Ascending aorta (tissue), 2 donors: ENCODE measurements around the gene MBP. TPM values are rescaled to one million over a fixed set of nuclear protein-coding genes. Genes with fewer than 3 reads are reported as not detected.

Experiments
- DNase-seq, 2 donors: peaks; one replicate each; pipeline ENCODE4 v3.0.0-alpha.2; 2019; ENCODE audit warnings: low spot score in 2 of 2
- H3K27ac ChIP-seq, 2 donors: fragments of 200-600 bp; sonication (generic); one replicate each; pipeline ENCODE4 v1.5.1; 2016 to 2017; ENCODE audit warnings: mild to moderate bottlenecking in 1 of 2
- H3K27me3 ChIP-seq: fragments of 200-600 bp; sonication (generic); one replicate; pipeline ENCODE4 v1.5.1; 2017
- H3K36me3 ChIP-seq, 2 donors: fragments of 200-600 bp; sonication (generic); one replicate each; pipeline ENCODE4 v1.5.1; 2016
- H3K4me1 ChIP-seq, 2 donors: fragments of 200-600 bp; sonication (generic); one replicate each; pipeline ENCODE4 v1.5.1; 2016 to 2017; ENCODE audit warnings: mild to moderate bottlenecking in 1 of 2
- H3K4me3 ChIP-seq, 2 donors: fragments of 200-600 bp; sonication (generic); one replicate each; pipeline ENCODE4 v1.5.1; 2016 to 2017; ENCODE audit warnings: mild to moderate bottlenecking in 1 of 2
- H3K9me3 ChIP-seq, 2 donors: fragments of 200-600 bp; sonication (generic); one replicate each; pipeline ENCODE4 v1.5.1; 2016
- intact Hi-C: fragments of 100-400 bp; cut with DNase I; formaldehyde crosslinking; loops from one replicate; pipeline ENCODE4 v1.15.1; 2023
- total RNA-seq: library from RNA; depleted of rRNA; stranded (reverse); fragments of >200 nt; gene quantifications from one replicate; pipeline ENCODE4 v1.1.0, GENCODE V29; 2016
- TF ChIP-seq, protein P1 (sequence below), 3 experiments: fragments of 200-600 bp in 2 of 3; fragments of 450-650 bp in 1 of 3; sonication (generic) in 2 of 3; IDR thresholded peaks; one replicate each; pipeline ENCODE4 v1.5.1; 2016 to 2019; ENCODE audit warnings: antibody characterized with exemption in 3 of 3, mild to moderate bottlenecking in 1 of 3, moderate library complexity in 1 of 3

MBP gene
- total RNA-seq, 1 donor from 2014 or later = 8.1 TPM

DNA sequence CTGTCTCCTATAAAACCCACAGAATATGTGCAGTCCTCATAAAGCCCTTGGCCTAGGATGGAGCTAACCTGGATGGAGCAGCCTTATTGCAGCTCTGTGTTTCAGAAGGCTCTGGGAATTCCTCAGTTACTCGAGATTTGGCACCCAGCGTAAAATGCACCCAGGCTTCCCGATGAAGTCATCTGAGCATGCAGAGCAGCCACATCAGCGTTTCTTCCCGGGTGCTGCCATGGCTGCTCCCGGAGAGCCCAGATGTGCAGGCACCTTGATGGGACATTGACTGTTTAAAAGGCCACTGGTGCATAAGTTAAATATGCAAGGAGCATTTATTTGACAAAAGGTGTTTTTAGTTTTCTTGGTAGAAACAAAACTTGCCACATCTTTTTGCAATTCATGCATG, 115.2 kb downstream of the MBP start:
- peaks cover 7 to 8% of the 10 kb centered on the region in 2 donors for H3K36me3 ChIP-seq
- H3K4me3 ChIP-seq = no peak overlapping the region
- H3K27me3 ChIP-seq = no peaks in the 10 kb centered on the region
- H3K9me3 ChIP-seq = no peaks in the 10 kb centered on the region
- no peak for DNase-seq
- TF ChIP-seq, protein P1, sequence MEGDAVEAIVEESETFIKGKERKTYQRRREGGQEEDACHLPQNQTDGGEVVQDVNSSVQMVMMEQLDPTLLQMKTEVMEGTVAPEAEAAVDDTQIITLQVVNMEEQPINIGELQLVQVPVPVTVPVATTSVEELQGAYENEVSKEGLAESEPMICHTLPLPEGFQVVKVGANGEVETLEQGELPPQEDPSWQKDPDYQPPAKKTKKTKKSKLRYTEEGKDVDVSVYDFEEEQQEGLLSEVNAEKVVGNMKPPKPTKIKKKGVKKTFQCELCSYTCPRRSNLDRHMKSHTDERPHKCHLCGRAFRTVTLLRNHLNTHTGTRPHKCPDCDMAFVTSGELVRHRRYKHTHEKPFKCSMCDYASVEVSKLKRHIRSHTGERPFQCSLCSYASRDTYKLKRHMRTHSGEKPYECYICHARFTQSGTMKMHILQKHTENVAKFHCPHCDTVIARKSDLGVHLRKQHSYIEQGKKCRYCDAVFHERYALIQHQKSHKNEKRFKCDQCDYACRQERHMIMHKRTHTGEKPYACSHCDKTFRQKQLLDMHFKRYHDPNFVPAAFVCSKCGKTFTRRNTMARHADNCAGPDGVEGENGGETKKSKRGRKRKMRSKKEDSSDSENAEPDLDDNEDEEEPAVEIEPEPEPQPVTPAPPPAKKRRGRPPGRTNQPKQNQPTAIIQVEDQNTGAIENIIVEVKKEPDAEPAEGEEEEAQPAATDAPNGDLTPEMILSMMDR (IDR thresholded peaks at IDR 0.05) = no peak
- H3K4me1 ChIP-seq = peaks cover 4 to 8% of the 10 kb centered on the region in 2 donors
- H3K27ac ChIP-seq = no peak overlapping the region
- intact Hi-C loops = no loop called here

DNA sequence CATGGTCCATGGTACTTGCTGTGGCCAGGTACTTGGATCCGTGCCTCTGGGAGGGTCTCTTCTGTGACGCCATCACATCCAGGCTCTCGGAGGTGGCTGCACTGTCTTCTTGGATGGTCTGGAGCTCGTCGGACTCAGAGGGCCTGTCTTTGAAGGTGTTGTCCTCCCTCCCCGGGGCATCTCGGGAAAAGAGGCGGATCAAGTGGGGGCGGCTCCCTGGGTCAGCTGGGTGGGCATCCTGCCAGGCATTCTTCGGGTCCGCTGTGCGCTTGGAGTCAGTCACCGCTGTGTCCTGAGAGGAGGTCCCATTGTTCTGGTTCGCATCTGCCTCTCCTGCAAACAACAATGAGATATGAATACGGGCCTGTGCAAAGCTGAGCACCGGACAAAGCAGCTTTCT, 115.6 kb downstream of the MBP start:
- intact Hi-C loops = no loop called here
- no peaks in the 10 kb centered on the region for H3K9me3 ChIP-seq
- peaks cover 4 to 8% of the 10 kb centered on the region in 2 donors for H3K4me1 ChIP-seq
- peaks cover 8 to 9% of the 10 kb centered on the region in 2 donors for H3K36me3 ChIP-seq
- DNase-seq = no peak
- H3K27me3 ChIP-seq = no peaks in the 10 kb centered on the region
- TF ChIP-seq, protein P1 (IDR thresholded peaks at IDR 0.05) = no peak
- no peak overlapping the region for H3K4me3 ChIP-seq
- no peak overlapping the region for H3K27ac ChIP-seq

GRCh38 chr18:77015771-77016710, 116.5 kb downstream of the MBP start:
- Histone ChIP-seq H3K36me3 (peaks cover 9 to 11% of the 10 kb centered on the region in 2 donors), H3K27ac (no peak overlapping the region), H3K9me3 (no peaks in the 10 kb centered on the region), H3K4me1 (peaks cover 4 to 8% of the 10 kb centered on the region in 2 donors), H3K27me3 (no peaks in the 10 kb centered on the region), H3K4me3 (no peak overlapping the region)
- TF ChIP-seq, protein P1 (IDR thresholded peaks at IDR 0.05) = no peak
- DNase-seq = no peak
- intact Hi-C loops = no loop called here

- intact Hi-C loops = no loop called here
- no peak for DNase-seq
- Histone ChIP-seq H3K9me3 (no peaks in the 10 kb centered on the region), H3K36me3 (peaks cover 9 to 15% of the 10 kb centered on the region in 2 donors), H3K4me3 (no peak overlapping the region), H3K27me3 (no peaks in the 10 kb centered on the region), H3K4me1 (peaks cover 4 to 8% of the 10 kb centered on the region in 2 donors), H3K27ac (no peak overlapping the region)
- TF ChIP-seq, protein P1 (IDR thresholded peaks at IDR 0.05) = no peak
These were observed 117.4 kb downstream of the MBP start for GRCh38 chr18:77015169-77015568.

- H3K27ac ChIP-seq = peak overlapping the region; percentile 25 to 55
- intact Hi-C loops = no loop called here
These were observed 118.0 kb downstream of the MBP start for GRCh38 chr18:77014538-77014937.

More at GRCh38 chr18:77014538-77014937, 118.0 kb downstream of the MBP start:
- DNase-seq = no peak
- peaks cover 4 to 8% of the 10 kb centered on the region in 2 donors for H3K4me1 ChIP-seq
- TF ChIP-seq, protein P1 (IDR thresholded peaks at IDR 0.05) = no peak
- H3K36me3 ChIP-seq = peaks cover 13 to 15% of the 10 kb centered on the region in 2 donors
- no peaks in the 10 kb centered on the region for H3K9me3 ChIP-seq
- H3K4me3 ChIP-seq = no peak overlapping the region
- no peaks in the 10 kb centered on the region for H3K27me3 ChIP-seq
